Measurements from ENCODE around the gene MDFIC.

The MDFIC gene

GRCh38 chr7:115004121-115004520 lies 82.2 kb downstream of the MDFIC start:
- DNase-seq = no peak

- DNase-seq = no peak
These were observed 83.4 kb downstream of the MDFIC start for GRCh38 chr7:115005251-115005650.

- no peak for DNase-seq
These were observed 84.1 kb downstream of the MDFIC start for GRCh38 chr7:115005953-115006352.

GRCh38 chr7:115007751-115008150 lies 85.9 kb downstream of the MDFIC start:
- DNase-seq = no peak

- no peak for DNase-seq
These were observed 86.7 kb downstream of the MDFIC start for GRCh38 chr7:115008465-115009114.

GRCh38 chr7:115009139-115009538 lies 87.2 kb downstream of the MDFIC start:
- DNase-seq = no peak

- DNase-seq = no peak
These were observed 88.0 kb downstream of the MDFIC start for GRCh38 chr7:115009736-115010440.

GRCh38 chr7:115010441-115010820 lies 88.5 kb downstream of the MDFIC start:
- no peak for DNase-seq

GRCh38 chr7:115013886-115014285 lies 92.0 kb downstream of the MDFIC start:
- DNase-seq = no peak

GRCh38 chr7:115014794-115015193 lies 92.9 kb downstream of the MDFIC start:
- DNase-seq = no peak

- DNase-seq = no peak
These were observed 93.7 kb downstream of the MDFIC start for GRCh38 chr7:115015619-115016018.

GRCh38 chr7:115019882-115020605 lies 98.2 kb downstream of the MDFIC start:
- DNase-seq = no peak

- DNase-seq = no peak
These were observed 101.3 kb downstream of the MDFIC start for GRCh38 chr7:115023219-115023618.

- DNase-seq = no peak
These were observed 102.4 kb downstream of the MDFIC start for GRCh38 chr7:115024276-115024675.

- no peak for DNase-seq
These were observed 111.1 kb downstream of the MDFIC start for GRCh38 chr7:115032715-115033703.

GRCh38 chr7:115033917-115034459 lies 112.1 kb downstream of the MDFIC start:
- no peak for DNase-seq

GRCh38 chr7:115034515-115034914 lies 112.6 kb downstream of the MDFIC start:
- DNase-seq = no peak

GRCh38 chr7:115037128-115037802 lies 115.4 kb downstream of the MDFIC start:
- DNase-seq = no peak

- no peak for DNase-seq
These were observed 116.3 kb downstream of the MDFIC start for GRCh38 chr7:115038158-115038557.

GRCh38 chr7:115040057-115040456 lies 118.2 kb downstream of the MDFIC start:
- no peak for DNase-seq

GRCh38 chr7:115040495-115040894 lies 118.6 kb downstream of the MDFIC start:
- no peak for DNase-seq

GRCh38 chr7:115042596-115042995 lies 120.7 kb downstream of the MDFIC start:
- DNase-seq = no peak
